Measurements from ENCODE around the gene ABCA13. TPM values are rescaled to one million over a fixed set of nuclear protein-coding genes. Genes with fewer than 3 reads are reported as not detected.

ABCA13 gene
- total RNA-seq, 1 experiment from 2014 or later: 0.76 TPM

DNA sequence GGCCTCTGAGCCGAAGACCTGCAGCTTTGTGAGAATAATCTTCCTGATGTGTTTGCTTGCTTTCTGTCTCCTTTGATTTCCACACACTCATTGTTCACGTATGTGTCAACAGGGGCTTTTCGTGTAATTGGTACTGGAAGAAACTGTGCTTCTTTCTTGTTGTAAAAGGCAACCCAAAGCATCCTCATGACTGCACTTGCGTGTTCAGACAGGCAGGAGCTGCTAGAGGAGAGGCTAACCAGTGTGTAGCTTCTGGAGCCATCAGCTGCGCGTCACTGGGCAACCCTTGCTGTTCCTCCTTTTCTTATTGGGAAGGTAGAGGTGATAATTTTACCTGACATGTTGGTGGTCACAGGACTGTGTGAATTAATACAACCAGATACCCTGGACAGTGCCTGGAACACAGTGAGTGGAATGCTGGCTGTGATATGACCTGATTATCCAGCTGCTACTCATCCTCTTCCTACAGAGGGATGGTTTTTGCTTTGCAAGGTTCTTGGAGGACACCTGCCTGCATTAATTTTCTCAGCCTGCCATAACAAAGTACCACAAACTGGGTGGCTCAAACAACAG lies 213.0 kb downstream of the ABCA13 start:
- no peak for DNase-seq

DNA sequence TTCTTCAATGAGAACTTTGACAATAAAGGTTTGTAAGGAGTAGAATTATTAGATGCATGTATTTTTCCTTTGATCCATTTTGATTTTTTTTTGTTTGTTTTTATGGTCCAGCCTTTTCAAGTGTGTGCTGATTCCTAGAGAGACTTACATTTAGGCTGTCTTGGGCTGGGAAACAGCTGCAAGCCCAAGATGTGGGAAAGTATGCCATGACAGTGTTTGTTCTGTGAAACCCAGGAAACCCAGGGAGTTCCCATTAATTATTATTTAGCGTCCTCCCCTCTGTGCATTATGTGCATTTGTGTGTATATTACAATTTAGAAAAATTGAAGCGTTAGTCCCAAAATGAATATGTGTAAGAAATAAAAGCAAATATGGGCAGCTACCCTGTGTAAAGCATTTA lies 216.7 kb downstream of the ABCA13 start:
- CTCF ChIA-PET: no interaction called here
- no peak overlapping the region for H3K27ac ChIP-seq
- no peaks in the 10 kb centered on the region for H3K79me2 ChIP-seq (ENCODE audit: low read depth)

More for the DNA sequence above, 213.0 kb downstream of the ABCA13 start:
- H3K79me2 ChIP-seq (ENCODE audit: low read depth): no peaks in the 10 kb centered on the region
- H3K9me2 ChIP-seq (ENCODE audit: insufficient read depth): no peaks in the 10 kb centered on the region
- ChIA-PET CTCF (no interaction called here), POLR2A (ENCODE audit: unreplicated experiment) (no interaction called here)
- no peak overlapping the region for H2AFZ ChIP-seq
- intact Hi-C loops (cut with micrococcal nuclease; ENCODE audit: unreplicated experiment): no loop called here
- TF ChIP-seq CTCF (conservative IDR thresholded peaks at IDR 0.05) (no peak), EZH2 (IDR thresholded peaks at IDR 0.05; ENCODE audit: low read depth) (no peak)
- no peak overlapping the region for H3K27ac ChIP-seq
- no peaks in the 10 kb centered on the region for H3F3A ChIP-seq (ENCODE audit: insufficient read depth, low read depth)
- no peaks in the 10 kb centered on the region for H3K36me3 ChIP-seq (ENCODE audit: low read depth)
- no peaks in the 10 kb centered on the region; the same call in 1 of the 2 replicates for H3K4me1 ChIP-seq (replicated peaks; ENCODE audit: insufficient read depth)
- no peaks in the 10 kb centered on the region for H4K20me1 ChIP-seq (ENCODE audit: insufficient read depth)
- no peaks in the 10 kb centered on the region for H3K27me3 ChIP-seq (ENCODE audit: insufficient read depth, low read depth)
- no peak overlapping the region for H3K4me3 ChIP-seq
- no peak overlapping the region for H3K4me2 ChIP-seq
- H3K9me3 ChIP-seq (ENCODE audit: insufficient read depth, low read depth): no peaks in the 10 kb centered on the region
- BruUV-seq (replicated peaks): no TSS peak

DNA sequence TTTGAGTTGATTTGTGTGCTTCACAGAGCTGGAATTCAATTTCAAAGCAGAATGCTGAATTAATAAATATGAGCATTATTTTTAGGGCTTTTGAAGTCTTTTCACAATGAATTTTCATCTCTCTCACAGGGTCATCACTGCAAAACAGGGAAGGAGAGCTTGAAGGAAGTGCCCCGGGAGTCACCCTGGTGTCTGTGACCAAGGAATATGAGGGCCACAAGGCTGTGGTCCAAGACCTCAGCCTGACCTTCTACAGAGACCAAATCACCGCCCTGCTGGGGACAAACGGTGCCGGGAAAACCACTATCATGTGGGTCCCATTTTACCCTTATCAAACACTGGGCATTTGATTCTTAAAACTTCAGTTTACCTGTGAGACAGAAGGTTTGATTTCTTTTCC lies 217.7 kb downstream of the ABCA13 start:
- no peaks in the 10 kb centered on the region for H3K27me3 ChIP-seq (ENCODE audit: insufficient read depth, low read depth)
- no peaks in the 10 kb centered on the region for H4K20me1 ChIP-seq (ENCODE audit: insufficient read depth)
- TF ChIP-seq EZH2 (IDR thresholded peaks at IDR 0.05; ENCODE audit: low read depth) (no peak), CTCF (conservative IDR thresholded peaks at IDR 0.05) (no peak)
- no peak overlapping the region for H3K4me3 ChIP-seq
- no peak overlapping the region for H3K4me2 ChIP-seq
- H3K27ac ChIP-seq: no peak overlapping the region
- no TSS peak for BruUV-seq (replicated peaks)
- H3F3A ChIP-seq (ENCODE audit: insufficient read depth, low read depth): no peaks in the 10 kb centered on the region
- H3K4me1 ChIP-seq (replicated peaks; ENCODE audit: insufficient read depth): peaks cover 6% of the 10 kb centered on the region; the same call in 1 of the 2 replicates
- no peaks in the 10 kb centered on the region for H3K36me3 ChIP-seq (ENCODE audit: low read depth)
- H3K9me2 ChIP-seq (ENCODE audit: insufficient read depth): no peaks in the 10 kb centered on the region
- no peaks in the 10 kb centered on the region; the same call in 1 of the 2 replicates for H3K9me3 ChIP-seq (ENCODE audit: insufficient read depth, low read depth)
- DNase-seq: no peak
- H3K79me2 ChIP-seq (ENCODE audit: low read depth): no peaks in the 10 kb centered on the region
- ChIA-PET CTCF (no interaction called here), POLR2A (ENCODE audit: unreplicated experiment) (no interaction called here)
- no peak overlapping the region for H2AFZ ChIP-seq
- intact Hi-C loops (cut with micrococcal nuclease; ENCODE audit: unreplicated experiment): no loop called here

More for the DNA sequence above, 216.7 kb downstream of the ABCA13 start:
- H3K9me2 ChIP-seq (ENCODE audit: insufficient read depth): no peaks in the 10 kb centered on the region
- H2AFZ ChIP-seq: no peak overlapping the region
- intact Hi-C loops (cut with micrococcal nuclease; ENCODE audit: unreplicated experiment): no loop called here
- no peaks in the 10 kb centered on the region for H3K27me3 ChIP-seq (ENCODE audit: insufficient read depth, low read depth)
- TF ChIP-seq EZH2 (IDR thresholded peaks at IDR 0.05; ENCODE audit: low read depth) (no peak), CTCF (conservative IDR thresholded peaks at IDR 0.05) (no peak)
- H3K9me3 ChIP-seq (ENCODE audit: insufficient read depth, low read depth): no peaks in the 10 kb centered on the region; the same call in 1 of the 2 replicates
- H3F3A ChIP-seq (ENCODE audit: insufficient read depth, low read depth): no peaks in the 10 kb centered on the region
- peaks cover 6% of the 10 kb centered on the region; the same call in 1 of the 2 replicates for H3K4me1 ChIP-seq (replicated peaks; ENCODE audit: insufficient read depth)
- H4K20me1 ChIP-seq (ENCODE audit: insufficient read depth): no peaks in the 10 kb centered on the region
- no peak for DNase-seq
- no peaks in the 10 kb centered on the region for H3K36me3 ChIP-seq (ENCODE audit: low read depth)
- POLR2A ChIA-PET (ENCODE audit: unreplicated experiment): no interaction called here
- BruUV-seq (replicated peaks): no TSS peak
- no peak overlapping the region for H3K4me2 ChIP-seq
- H3K4me3 ChIP-seq: no peak overlapping the region

Data from PC-9 (cell line).